Panc1 (cell line): ENCODE measurements around the gene HES5. TPM values are rescaled to one million over a fixed set of nuclear protein-coding genes. Genes with fewer than 3 reads are reported as not detected.

Experiments used
- ATAC-seq: fragments of 200-7000 bp; cut with Tn5 transposase; 2 replicates; pipeline ENCODE4 v1.9.1; 2020; ENCODE audit warnings: mild to moderate bottlenecking, moderate library complexity
- BruUV-seq: library from RNA; stranded (reverse); fragments of 400-500 nt; replicated peaks from 2 replicates; lab custom pipeline; 2021; lab: Mats Ljungman, UMichigan
- CTCF ChIA-PET: fragments of 300-600 bp; sonication (Branson Sonifier 250); formaldehyde crosslinking; loops from one replicate; lab custom pipeline; 2022; ENCODE audit warnings: antibody characterized with exemption; lab: Charles Lee
- POLR2A ChIA-PET: fragments of 300-600 bp; sonication (Branson Sonifier 250); formaldehyde crosslinking; loops from one replicate; lab custom pipeline; 2022; ENCODE audit warnings: antibody characterized with exemption; lab: Charles Lee
- DNase-seq: peaks from one replicate; pipeline ENCODE4 v3.0.0-alpha.2; 2010; ENCODE audit warnings: low read depth, low spot score
- H3K27ac ChIP-seq: 2 replicates; pipeline ENCODE4 v1.5.1; 2011; ENCODE audit warnings: mild to moderate bottlenecking, low read length, inconsistent platforms
- H3K27me3 ChIP-seq: fragments of 200-500 bp; sonication (Bioruptor generic); 2 replicates; pipeline ENCODE4 v1.6.0; 2014; ENCODE audit warnings: low read length, inconsistent platforms; ENCODE audit not compliant: control insufficient read depth, insufficient read depth
- H3K36me3 ChIP-seq: fragments of 200-500 bp; sonication (Bioruptor generic); 2 replicates; pipeline ENCODE4 v1.5.1; 2014; ENCODE audit warnings: inconsistent platforms, mild to moderate bottlenecking, low read length, moderate library complexity; ENCODE audit not compliant: control insufficient read depth, insufficient read depth
- H3K4me1 ChIP-seq: 2 replicates; pipeline ENCODE4 v1.5.1; 2011; ENCODE audit warnings: inconsistent platforms, mild to moderate bottlenecking, low read length, moderate library complexity; ENCODE audit not compliant: control insufficient read depth, insufficient read depth
- H3K4me3 ChIP-seq, 2 experiments: 2 replicates each; pipeline ENCODE4 v1.5.1; 2011 to 2012; ENCODE audit warnings: low read depth in 2 of 2, low read length in 2 of 2, mild to moderate bottlenecking in 2 of 2, inconsistent platforms in 1 of 2, moderate library complexity in 1 of 2
- H3K9me3 ChIP-seq: fragments of 200-500 bp; sonication (Bioruptor generic); 2 replicates; pipeline ENCODE4 v1.5.1; 2014; ENCODE audit warnings: low read depth, mild to moderate bottlenecking, inconsistent platforms, low read length, moderate library complexity; ENCODE audit not compliant: control insufficient read depth, insufficient read depth
- POLR2AphosphoS5 ChIP-seq: IDR thresholded peaks from 2 replicates; pipeline ENCODE4 v1.6.1; 2012; ENCODE audit warnings: mild to moderate bottlenecking, low read depth, low read length, moderate library complexity
- SIN3A ChIP-seq: IDR thresholded peaks from 2 replicates; pipeline ENCODE4 v1.6.1; 2012; ENCODE audit warnings: low read depth, mild to moderate bottlenecking, low read length, moderate library complexity, borderline replicate concordance; ENCODE audit not compliant: insufficient read depth
- TCF7L2 ChIP-seq: IDR thresholded peaks from 2 replicates; pipeline ENCODE4 v1.6.1; 2011; ENCODE audit warnings: mild to moderate bottlenecking, low read depth, low read length, inconsistent platforms
- in situ Hi-C: cut with HindIII; loops from 2 replicates; pipeline ENCODE4 v1.10.0; 2016; ENCODE audit warnings: low sequenced_read_pairs, low pct_unique_long_range_greater_than_20kb
- intact Hi-C: fragments of 100-400 bp; cut with micrococcal nuclease; formaldehyde crosslinking; loops from one replicate; pipeline ENCODE4 v1.10.0; 2022; ENCODE audit not compliant: unreplicated experiment
- total RNA-seq: library from RNA; stranded (reverse); gene quantifications from one replicate; pipeline ENCODE4 v1.2.1, GENCODE V29; 2021; ENCODE audit not compliant: unreplicated experiment
- TF ChIP-seq, protein P1 (sequence below): fragments of 450-650 bp; IDR thresholded peaks from 2 replicates; pipeline ENCODE4 v1.5.1; 2017; ENCODE audit warnings: mild to moderate bottlenecking
- TF ChIP-seq, protein P2 (sequence below), 2 experiments: IDR thresholded peaks; 2 replicates each; pipeline ENCODE4 v1.6.1; 2011 to 2012; ENCODE audit warnings: low read depth in 2 of 2, control low read depth in 1 of 2, low read length in 1 of 2, mild to moderate bottlenecking in 1 of 2, moderate library complexity in 1 of 2; ENCODE audit not compliant: insufficient read depth in 1 of 2

HES5 gene
- total RNA-seq, 1 experiment from 2014 or later, result not detected

DNA sequence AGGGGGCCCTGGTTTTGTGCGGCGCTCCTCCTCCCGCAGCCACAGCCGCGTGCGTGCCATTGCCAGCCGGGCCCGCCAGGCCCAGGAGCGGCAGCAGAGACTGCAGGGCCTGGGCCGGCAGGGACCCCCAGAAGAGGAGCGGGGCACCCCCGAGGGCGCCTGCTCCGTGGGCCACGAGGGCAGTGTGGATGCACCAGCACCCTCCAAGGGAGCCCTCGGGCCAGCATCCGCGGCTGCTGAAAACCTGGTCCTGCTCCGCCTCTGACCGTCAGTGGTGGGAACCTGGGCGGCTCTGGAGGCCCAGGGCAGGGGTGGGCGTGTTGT, 25.2 kb downstream of the HES5 start:
- H3K4me3 ChIP-seq, result no peak overlapping the region
- no peak for TF ChIP-seq TCF7L2
- TF ChIP-seq, protein P1, sequence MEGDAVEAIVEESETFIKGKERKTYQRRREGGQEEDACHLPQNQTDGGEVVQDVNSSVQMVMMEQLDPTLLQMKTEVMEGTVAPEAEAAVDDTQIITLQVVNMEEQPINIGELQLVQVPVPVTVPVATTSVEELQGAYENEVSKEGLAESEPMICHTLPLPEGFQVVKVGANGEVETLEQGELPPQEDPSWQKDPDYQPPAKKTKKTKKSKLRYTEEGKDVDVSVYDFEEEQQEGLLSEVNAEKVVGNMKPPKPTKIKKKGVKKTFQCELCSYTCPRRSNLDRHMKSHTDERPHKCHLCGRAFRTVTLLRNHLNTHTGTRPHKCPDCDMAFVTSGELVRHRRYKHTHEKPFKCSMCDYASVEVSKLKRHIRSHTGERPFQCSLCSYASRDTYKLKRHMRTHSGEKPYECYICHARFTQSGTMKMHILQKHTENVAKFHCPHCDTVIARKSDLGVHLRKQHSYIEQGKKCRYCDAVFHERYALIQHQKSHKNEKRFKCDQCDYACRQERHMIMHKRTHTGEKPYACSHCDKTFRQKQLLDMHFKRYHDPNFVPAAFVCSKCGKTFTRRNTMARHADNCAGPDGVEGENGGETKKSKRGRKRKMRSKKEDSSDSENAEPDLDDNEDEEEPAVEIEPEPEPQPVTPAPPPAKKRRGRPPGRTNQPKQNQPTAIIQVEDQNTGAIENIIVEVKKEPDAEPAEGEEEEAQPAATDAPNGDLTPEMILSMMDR, result no peak
- TF ChIP-seq, protein P2, sequence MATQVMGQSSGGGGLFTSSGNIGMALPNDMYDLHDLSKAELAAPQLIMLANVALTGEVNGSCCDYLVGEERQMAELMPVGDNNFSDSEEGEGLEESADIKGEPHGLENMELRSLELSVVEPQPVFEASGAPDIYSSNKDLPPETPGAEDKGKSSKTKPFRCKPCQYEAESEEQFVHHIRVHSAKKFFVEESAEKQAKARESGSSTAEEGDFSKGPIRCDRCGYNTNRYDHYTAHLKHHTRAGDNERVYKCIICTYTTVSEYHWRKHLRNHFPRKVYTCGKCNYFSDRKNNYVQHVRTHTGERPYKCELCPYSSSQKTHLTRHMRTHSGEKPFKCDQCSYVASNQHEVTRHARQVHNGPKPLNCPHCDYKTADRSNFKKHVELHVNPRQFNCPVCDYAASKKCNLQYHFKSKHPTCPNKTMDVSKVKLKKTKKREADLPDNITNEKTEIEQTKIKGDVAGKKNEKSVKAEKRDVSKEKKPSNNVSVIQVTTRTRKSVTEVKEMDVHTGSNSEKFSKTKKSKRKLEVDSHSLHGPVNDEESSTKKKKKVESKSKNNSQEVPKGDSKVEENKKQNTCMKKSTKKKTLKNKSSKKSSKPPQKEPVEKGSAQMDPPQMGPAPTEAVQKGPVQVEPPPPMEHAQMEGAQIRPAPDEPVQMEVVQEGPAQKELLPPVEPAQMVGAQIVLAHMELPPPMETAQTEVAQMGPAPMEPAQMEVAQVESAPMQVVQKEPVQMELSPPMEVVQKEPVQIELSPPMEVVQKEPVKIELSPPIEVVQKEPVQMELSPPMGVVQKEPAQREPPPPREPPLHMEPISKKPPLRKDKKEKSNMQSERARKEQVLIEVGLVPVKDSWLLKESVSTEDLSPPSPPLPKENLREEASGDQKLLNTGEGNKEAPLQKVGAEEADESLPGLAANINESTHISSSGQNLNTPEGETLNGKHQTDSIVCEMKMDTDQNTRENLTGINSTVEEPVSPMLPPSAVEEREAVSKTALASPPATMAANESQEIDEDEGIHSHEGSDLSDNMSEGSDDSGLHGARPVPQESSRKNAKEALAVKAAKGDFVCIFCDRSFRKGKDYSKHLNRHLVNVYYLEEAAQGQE (IDR thresholded peaks at IDR 0.05; ENCODE audit: insufficient read depth in 1 of 2, low read depth in 2 of 2, low read length in 1 of 2), result no peak
- TF ChIP-seq POLR2AphosphoS5, result no peak
- TF ChIP-seq SIN3A, result no peak
- no peaks in the 10 kb centered on the region for H3K9me3 ChIP-seq
- intact Hi-C loops (no loop called here), in situ Hi-C loops (no loop called here)
- H3K36me3 ChIP-seq, result no peaks in the 10 kb centered on the region; the same call in 1 of the 2 replicates
- POLR2A ChIA-PET, result no interaction called here
- no peak overlapping the region for H3K27ac ChIP-seq
- no TSS peak for BruUV-seq
- CTCF ChIA-PET, result no interaction called here
- H3K4me1 ChIP-seq, result peaks cover 30% of the 10 kb centered on the region
- no peak for ATAC-seq
- H3K27me3 ChIP-seq, result no peaks in the 10 kb centered on the region
- no peak for DNase-seq

DNA sequence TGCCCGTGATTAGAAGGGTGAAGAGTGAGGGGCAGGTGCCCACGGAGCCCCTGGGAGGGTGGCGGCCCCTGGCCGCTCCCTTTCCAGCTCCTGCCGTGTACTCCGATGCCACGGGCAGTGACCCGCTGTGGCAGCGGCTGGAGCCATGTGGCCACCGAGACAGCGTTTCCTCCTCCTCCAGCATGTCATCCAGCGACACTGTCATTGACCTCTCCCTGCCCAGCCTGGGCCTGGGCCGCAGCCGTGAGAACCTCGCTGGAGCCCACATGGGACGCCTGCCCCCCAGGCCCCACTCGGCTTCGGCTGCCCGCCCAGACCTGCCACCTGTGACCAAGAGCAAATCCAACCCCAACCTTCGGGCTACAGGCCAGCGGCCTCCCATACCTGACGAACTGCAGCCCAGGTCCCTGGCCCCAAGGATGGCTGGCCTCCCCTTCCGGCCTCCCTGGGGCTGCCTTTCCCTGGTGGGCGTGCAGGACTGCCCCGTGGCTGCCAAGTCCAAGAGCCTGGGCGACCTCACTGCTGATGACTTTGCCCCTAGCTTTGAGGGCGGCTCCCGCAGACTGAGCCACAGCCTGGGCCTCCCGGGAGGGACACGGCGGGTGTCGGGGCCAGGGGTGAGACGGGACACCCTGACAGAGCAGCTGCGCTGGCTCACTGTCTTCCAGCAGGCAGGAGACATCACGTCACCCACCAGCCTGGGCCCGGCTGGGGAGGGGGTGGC, 25.7 kb downstream of the HES5 start:
- Histone ChIP-seq H3K4me3 (no peak overlapping the region), H3K4me1 (peaks cover 35% of the 10 kb centered on the region), H3K27ac (no peak overlapping the region), H3K9me3 (no peaks in the 10 kb centered on the region), H3K36me3 (no peaks in the 10 kb centered on the region; the same call in 1 of the 2 replicates), H3K27me3 (no peaks in the 10 kb centered on the region)
- intact Hi-C loops, result no loop called here
- DNase-seq (no peak), ATAC-seq (no peak)
- in situ Hi-C loops, result no loop called here
- ChIA-PET POLR2A (no interaction called here), CTCF (no interaction called here)
- TF ChIP-seq TCF7L2, result no peak
- TF ChIP-seq, protein P2 (IDR thresholded peaks at IDR 0.05; ENCODE audit: insufficient read depth in 1 of 2, low read depth in 2 of 2, low read length in 1 of 2), result no peak
- no peak for TF ChIP-seq SIN3A
- TF ChIP-seq, protein P1, result no peak
- no peak for TF ChIP-seq POLR2AphosphoS5
- BruUV-seq, result TSS peak; percentile 70
